Measurements from ENCODE around the gene CLNK.
A peak's percentile ranks its signal among the peaks of the same experiment; 100 is the strongest.

CLNK gene

GRCh38 chr4:10466161-10466560, 218.4 kb downstream of the CLNK start:
- Histone ChIP-seq H4K20me1 (no peaks in the 10 kb centered on the region), H3K9ac (no peak overlapping the region), H3K36me3 (no peaks in the 10 kb centered on the region), H3K4me1 (no peaks in the 10 kb centered on the region), H3K4me3 (no peak overlapping the region), H3K9me3 (peaks cover 10% of the 10 kb centered on the region), H3K27ac (no peak overlapping the region), H3K27me3 (no peaks in the 10 kb centered on the region), H3K4me2 (no peak overlapping the region)
- TF ChIP-seq Cebpa-rat (IDR thresholded peaks at IDR 0.05), result no peak

- H3K27me3 ChIP-seq, result 0 out of 2 replicates have a peak, but pooled peaks cover 1% of the 10 kb centered on the region
- TF ChIP-seq Cebpa-rat (IDR thresholded peaks at IDR 0.05), result no peak
- H3K4me3 ChIP-seq, result no peak overlapping the region
- H3K9ac ChIP-seq, result no peak overlapping the region
- no peak overlapping the region for H3K4me2 ChIP-seq
- peaks cover 22% of the 10 kb centered on the region for H3K9me3 ChIP-seq
- no peaks in the 10 kb centered on the region for H3K36me3 ChIP-seq
- no peak overlapping the region for H3K27ac ChIP-seq
- no peaks in the 10 kb centered on the region for H4K20me1 ChIP-seq
- peaks cover 13% of the 10 kb centered on the region for H3K4me1 ChIP-seq
These were observed 221.7 kb downstream of the CLNK start for GRCh38 chr4:10462876-10463275.

GRCh38 chr4:10461850-10462400, 222.6 kb downstream of the CLNK start:
- Histone ChIP-seq H3K27ac (no peak overlapping the region), H4K20me1 (no peaks in the 10 kb centered on the region), H3K36me3 (no peaks in the 10 kb centered on the region), H3K27me3 (peaks cover 10% of the 10 kb centered on the region; the same call in 1 of the 2 replicates), H3K9me3 (peaks cover 31% of the 10 kb centered on the region), H3K4me1 (peaks cover 19% of the 10 kb centered on the region), H3K4me3 (no peak overlapping the region), H3K4me2 (no peak overlapping the region), H3K9ac (no peak overlapping the region)
- no peak for TF ChIP-seq Cebpa-rat (IDR thresholded peaks at IDR 0.05)

- H3K4me1 ChIP-seq, result peaks cover 19% of the 10 kb centered on the region
- H3K9ac ChIP-seq, result no peak overlapping the region
- no peak overlapping the region for H3K27ac ChIP-seq
- H4K20me1 ChIP-seq, result no peaks in the 10 kb centered on the region
- H3K4me2 ChIP-seq, result no peak overlapping the region
- no peak for TF ChIP-seq Cebpa-rat (IDR thresholded peaks at IDR 0.05)
- no peaks in the 10 kb centered on the region for H3K36me3 ChIP-seq
- peaks cover 16% of the 10 kb centered on the region for H3K27me3 ChIP-seq
- peaks cover 38% of the 10 kb centered on the region for H3K9me3 ChIP-seq
- no peak overlapping the region for H3K4me3 ChIP-seq
These were observed 223.3 kb downstream of the CLNK start for GRCh38 chr4:10461091-10461849.

DNA sequence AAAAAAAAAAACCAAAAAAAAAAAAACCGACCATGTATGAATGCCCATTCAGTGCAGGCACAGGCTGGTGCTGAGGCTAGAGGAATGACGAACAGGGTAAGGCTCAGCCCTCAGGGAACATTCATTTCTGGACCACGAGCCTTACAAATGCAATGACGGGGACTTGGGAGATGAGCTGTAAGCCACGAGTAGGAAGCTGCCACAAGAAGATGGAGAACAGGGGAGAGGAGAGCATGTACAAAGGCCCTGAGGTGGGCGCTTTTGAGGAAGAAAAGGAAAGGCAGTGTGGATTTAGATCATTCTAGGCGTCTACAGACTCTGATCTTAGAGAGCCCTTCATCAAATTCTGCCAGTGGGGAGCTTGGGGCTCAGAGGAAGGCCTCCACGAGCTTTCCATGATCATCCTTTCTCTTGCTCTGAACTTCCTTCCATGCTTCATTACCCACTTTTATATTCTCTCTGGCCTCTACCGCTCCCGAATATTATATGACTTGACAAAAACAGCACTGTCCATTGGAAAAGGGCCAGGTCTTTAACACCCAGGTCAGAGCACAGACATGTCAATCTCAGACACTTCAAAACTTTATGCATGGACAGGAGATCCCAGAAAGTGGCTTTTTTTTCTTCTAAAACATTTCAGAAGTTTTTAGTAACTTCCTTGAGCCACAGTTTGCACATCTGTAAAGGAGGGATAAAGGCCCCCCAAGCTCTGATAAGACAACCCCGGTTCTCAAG, 224.1 kb downstream of the CLNK start:
- H3K27me3 ChIP-seq, result peaks cover 18% of the 10 kb centered on the region
- TF ChIP-seq Cebpa-rat (IDR thresholded peaks at IDR 0.05), result no peak
- no peak overlapping the region for H3K27ac ChIP-seq
- H3K9ac ChIP-seq, result no peak overlapping the region
- no peak overlapping the region for H3K4me2 ChIP-seq
- peaks cover 25% of the 10 kb centered on the region for H3K4me1 ChIP-seq
- H4K20me1 ChIP-seq, result no peaks in the 10 kb centered on the region
- H3K9me3 ChIP-seq, result peaks cover 40% of the 10 kb centered on the region
- H3K4me3 ChIP-seq, result no peak overlapping the region
- no peaks in the 10 kb centered on the region for H3K36me3 ChIP-seq

DNA sequence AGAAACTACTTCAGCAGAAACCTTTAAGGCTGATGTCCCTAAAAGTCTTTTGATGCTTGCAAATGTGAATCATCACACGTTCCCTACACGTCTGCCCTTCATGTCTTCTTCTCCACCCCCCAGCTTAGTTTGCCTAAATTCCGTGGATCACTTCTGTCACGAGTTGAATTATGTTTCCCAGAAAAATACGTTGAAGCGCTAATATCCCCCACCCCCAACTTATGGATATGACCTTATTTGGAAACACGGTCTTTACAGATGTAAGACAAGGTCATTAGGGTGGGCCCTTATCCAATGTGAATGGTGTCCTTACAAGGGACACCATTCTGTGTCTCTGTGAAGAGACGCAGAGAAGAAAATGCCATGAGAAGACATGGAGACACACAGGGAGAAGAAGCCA, 225.3 kb downstream of the CLNK start:
- peaks cover 2% of the 10 kb centered on the region; the same call in 1 of the 2 replicates for H3K36me3 ChIP-seq

DNA sequence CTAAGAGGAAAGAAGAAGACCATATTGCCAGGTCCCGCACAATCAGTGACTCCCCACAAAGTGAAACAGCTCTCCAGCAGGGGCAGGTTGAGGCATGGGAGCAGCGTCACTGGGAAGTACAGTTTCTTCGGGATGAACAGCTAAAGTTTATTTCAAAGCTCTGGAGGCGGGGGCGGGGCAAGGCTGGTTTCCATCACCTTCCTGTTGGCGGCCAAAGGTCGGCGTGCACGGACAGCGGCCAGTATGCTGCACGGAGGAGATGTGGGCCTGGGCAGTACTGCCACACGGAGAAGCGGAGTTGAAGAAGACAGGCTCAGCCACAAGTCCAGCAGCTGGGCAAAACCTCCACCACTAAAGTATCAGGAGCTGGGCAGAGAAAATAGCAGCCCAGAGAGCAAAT, 226.4 kb downstream of the CLNK start:
- Histone ChIP-seq H3K9me3 (peaks cover 40% of the 10 kb centered on the region), H3K36me3 (peaks cover 9% of the 10 kb centered on the region), H3K4me3 (no peak overlapping the region), H3K9ac (no peak overlapping the region), H3K4me2 (peak overlapping the region; percentile 66; the same call in 1 of the 2 replicates), H3K27me3 (peaks cover 18% of the 10 kb centered on the region), H3K4me1 (peaks cover 41% of the 10 kb centered on the region), H4K20me1 (peaks cover 10% of the 10 kb centered on the region; the same call in 1 of the 2 replicates), H3K27ac (no peak overlapping the region)
- no peak for TF ChIP-seq Cebpa-rat (IDR thresholded peaks at IDR 0.05)

More for the DNA sequence above, 225.3 kb downstream of the CLNK start:
- peaks cover 37% of the 10 kb centered on the region for H3K4me1 ChIP-seq
- peaks cover 40% of the 10 kb centered on the region for H3K9me3 ChIP-seq
- H3K4me2 ChIP-seq, result peak overlapping the region; percentile 22; the same call in 1 of the 2 replicates
- no peak overlapping the region for H3K9ac ChIP-seq
- H3K4me3 ChIP-seq, result no peak overlapping the region
- no peak overlapping the region for H3K27ac ChIP-seq
- peaks cover 3% of the 10 kb centered on the region; the same call in 1 of the 2 replicates for H4K20me1 ChIP-seq
- peaks cover 18% of the 10 kb centered on the region for H3K27me3 ChIP-seq
- no peak for TF ChIP-seq Cebpa-rat (IDR thresholded peaks at IDR 0.05)

GRCh38 chr4:10457255-10457801, 227.2 kb downstream of the CLNK start, which contains the start of gene ZNF518B:
Gene ZNF518B, minus strand, starts transcription at chr4:10457426. Its CDS starts 11,098 bp downstream, at chr4:10446328.
- H3K27ac ChIP-seq, result peak within 1 kb of the TSS; percentile 85
- peaks cover 40% of the 10 kb centered on the region for H3K9me3 ChIP-seq
- H3K4me2 ChIP-seq, result peak within 1 kb of the TSS; percentile 66
- H3K27me3 ChIP-seq, result peaks cover 18% of the 10 kb centered on the region
- peaks cover 41% of the 10 kb centered on the region for H3K4me1 ChIP-seq
- TF ChIP-seq Cebpa-rat (IDR thresholded peaks at IDR 0.05), result no peak
- H3K9ac ChIP-seq, result peak within 1 kb of the TSS; percentile 76
- peaks cover 10% of the 10 kb centered on the region; the same call in 1 of the 2 replicates for H4K20me1 ChIP-seq
- peaks cover 18% of the 10 kb centered on the region for H3K36me3 ChIP-seq
- H3K4me3 ChIP-seq, result peak within 1 kb of the TSS; percentile 73

DNA sequence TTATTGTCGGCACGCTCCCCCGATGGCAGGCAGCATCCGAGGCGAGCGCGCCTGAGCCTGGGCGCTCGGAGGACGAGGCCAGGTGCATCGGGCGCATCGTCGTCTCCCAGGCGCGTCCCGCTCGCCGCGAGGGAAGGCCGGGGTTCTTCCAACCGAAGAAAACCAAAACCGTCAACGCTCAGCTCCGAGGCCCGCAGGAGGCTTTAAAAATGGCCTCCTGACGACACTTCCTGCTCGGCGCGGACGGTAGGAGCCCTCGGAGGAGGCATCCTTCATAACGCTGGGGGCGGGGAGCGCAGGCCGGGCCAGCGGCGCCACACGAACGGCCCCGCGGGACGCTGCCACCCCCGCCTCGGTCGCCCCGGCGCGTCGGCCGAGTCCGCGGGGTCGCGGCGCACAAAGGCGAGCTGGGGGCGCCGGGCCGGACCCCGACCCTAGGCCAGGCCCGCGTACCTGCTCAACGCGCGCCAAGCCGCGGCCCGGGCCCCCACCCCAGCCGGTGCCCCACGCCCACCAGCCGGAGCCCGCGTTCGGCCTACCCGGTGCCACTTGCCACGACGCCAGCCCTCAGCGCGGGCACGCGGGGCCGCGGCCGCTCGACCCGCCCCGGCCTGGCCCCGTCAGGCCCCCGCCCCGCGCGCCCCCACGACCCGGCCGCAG, 227.8 kb downstream of the CLNK start:
- Histone ChIP-seq H3K36me3 (peaks cover 24% of the 10 kb centered on the region), H4K20me1 (peaks cover 10% of the 10 kb centered on the region; the same call in 1 of the 2 replicates), H3K4me2 (peak overlapping the region; percentile 66), H3K9ac (peak overlapping the region; percentile 76), H3K4me3 (peak overlapping the region; percentile 73), H3K9me3 (peaks cover 39% of the 10 kb centered on the region), H3K27ac (peak overlapping the region; percentile 85), H3K4me1 (peaks cover 41% of the 10 kb centered on the region), H3K27me3 (peaks cover 18% of the 10 kb centered on the region)
- TF ChIP-seq Cebpa-rat (IDR thresholded peaks at IDR 0.05), result no peak
